UCSD-AML1 (cell line): ENCODE measurements around the gene MYO3B.
"Not testable (repeated sequence)": the region's sequence is repeated elsewhere in the genome, so short reads cannot be mapped to it uniquely, and the experiment has no call there.

Source experiments
- DNase-seq: peaks from one replicate; lab custom pipeline; 2025; ENCODE audit not compliant: unreplicated experiment; lab: John Stamatoyannopoulos, UW

Gene MYO3B

DNA sequence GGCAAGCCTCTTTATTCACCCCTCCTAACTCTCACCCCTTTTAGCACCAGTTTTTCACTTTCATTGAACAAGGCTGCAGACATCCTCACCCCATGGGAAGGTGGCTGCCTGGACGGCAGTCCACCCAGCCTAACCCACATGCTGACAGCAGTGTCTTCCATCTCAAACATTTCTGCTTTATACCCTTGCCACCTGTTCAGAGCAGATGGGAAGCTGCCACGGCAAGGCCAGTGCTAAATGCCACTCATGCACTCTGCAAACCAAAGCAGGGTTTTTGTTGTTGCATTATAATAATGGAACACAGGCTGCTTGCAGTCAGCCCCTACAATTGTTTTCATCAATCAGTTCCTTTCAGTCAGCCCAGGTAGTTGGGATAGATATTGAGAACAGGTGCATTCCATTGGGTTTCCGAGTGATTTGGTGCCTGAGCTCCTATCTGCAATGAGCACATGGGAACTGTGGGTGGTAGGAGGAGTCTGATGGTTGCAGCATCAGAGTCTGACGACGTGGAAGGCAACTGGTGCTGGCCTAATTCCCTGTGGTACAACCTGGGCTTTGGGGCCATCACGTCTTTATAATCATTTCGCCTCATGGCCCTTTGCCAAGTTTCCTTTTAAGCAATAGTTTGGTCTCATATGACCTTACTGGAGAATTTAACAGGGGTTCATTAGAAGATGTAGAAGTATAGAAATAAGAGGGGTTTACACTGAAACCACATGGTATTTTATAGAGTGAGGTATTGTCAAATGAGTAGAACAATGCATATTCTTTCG lies 284.7 kb downstream of the MYO3B start:
- DNase-seq, result no peak

DNA sequence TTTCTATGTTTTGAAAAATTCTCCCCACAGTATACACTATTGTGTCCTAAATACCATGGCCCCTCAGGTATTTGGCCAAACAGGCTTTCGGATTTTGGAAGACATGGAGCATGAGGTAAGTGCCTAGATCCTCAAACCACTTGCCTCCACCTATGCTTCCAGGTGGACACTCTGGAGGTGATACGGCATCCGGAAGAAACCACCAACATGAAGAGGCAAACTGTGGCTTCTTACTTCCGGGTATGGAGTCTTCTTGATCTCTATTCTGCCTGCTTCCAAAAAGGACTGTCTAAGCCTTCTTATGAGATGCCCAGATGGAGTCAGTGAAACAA lies 285.2 kb downstream of the MYO3B start:
- DNase-seq, result no peak

DNA sequence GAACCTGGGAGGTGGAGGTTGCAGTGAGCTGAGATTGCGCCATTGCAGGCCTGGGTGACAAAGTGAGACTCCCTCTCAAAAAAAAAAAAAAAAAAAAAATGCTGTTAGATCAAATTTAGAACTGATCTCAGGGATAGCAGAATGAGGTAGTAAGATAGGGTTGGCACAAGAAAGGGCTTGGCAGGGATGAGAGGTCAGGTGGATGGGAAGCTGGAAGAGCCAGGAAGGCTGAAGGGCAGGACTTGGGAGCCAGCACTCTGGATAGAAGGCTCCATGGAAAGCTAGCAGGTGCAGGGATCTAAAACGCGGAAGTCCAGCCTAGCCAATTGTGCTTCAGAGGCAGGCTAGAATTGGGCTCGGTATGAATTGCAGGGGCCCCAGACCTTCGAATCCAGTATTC lies 286.3 kb downstream of the MYO3B start:
- no peak for DNase-seq

DNA sequence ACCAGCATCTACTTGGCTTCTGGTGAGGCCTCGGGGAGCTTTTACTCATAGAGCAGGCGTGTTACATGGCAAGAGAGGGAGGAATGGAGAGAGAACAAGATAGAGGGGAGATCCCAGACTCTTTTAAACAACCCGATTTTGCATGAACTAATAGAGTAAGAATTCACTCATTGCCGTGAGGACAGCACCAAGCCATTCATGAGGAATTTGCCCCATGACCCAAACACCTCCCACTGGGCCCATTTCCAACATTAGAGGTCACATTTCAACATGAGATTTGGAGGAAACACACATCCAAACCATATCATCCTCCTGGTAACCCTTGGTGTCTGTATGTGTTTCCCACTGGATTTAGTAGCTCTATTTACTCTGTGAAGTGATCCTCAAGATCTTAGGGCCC lies 287.3 kb downstream of the MYO3B start:
- no peak for DNase-seq

DNA sequence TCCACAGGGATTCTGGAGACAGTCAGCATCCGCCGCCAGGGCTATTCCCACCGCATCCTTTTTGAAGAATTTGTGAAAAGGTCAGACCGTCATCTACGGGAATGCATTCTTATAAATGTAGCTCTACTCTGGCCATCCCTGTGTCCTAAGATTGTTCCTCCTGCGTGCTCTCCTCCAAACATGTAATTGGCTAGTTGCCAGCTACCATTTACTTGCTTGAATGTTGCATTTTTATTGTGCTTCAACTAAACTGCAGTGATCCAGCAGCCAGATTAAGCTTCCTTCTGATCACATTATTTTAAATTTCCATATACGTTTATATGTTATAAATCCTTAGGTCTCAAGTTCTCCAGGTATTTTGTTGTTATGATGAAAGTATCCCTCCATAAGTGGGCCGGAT lies 288.7 kb downstream of the MYO3B start:
- no peak for DNase-seq

DNA sequence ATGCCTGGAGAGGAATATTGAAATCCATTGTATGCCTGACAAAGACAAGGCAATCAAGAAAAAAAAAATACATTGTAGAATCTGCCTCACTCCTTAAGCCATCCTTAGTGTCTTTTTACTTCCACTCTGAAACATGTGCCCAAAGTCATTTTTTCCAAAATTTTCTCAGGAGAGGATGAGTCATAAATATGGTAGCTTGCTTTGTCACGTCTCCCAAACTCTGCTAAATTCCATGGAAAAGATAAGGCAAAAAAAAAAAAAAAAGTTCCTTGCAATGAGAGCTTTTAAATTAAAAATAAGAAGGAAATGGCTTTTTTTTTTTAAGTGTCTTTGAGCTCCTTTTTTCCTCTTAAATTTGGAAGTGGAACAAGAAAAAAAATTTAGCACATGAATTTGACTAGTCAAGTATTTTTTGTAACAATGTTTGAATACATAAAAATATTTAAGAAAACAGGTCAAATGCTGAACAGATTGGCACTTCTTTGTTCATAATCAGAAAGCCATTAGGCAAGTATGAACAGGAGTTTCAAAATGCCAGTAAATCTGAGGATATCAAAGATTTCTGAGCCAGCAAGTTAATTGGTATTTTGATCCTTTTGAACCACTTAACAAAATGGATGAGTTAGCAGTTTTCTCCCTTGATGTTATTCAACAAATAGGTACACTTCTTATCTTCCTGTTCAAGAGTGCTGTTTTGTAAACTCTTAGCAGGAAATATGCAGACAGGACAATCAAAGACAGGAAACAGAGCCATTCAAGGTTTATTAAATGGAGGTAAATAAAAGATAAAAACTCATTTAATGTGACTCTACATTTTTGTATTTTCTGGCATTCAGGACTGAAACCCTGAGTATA lies 289.8 kb downstream of the MYO3B start:
- no peak for DNase-seq

DNA sequence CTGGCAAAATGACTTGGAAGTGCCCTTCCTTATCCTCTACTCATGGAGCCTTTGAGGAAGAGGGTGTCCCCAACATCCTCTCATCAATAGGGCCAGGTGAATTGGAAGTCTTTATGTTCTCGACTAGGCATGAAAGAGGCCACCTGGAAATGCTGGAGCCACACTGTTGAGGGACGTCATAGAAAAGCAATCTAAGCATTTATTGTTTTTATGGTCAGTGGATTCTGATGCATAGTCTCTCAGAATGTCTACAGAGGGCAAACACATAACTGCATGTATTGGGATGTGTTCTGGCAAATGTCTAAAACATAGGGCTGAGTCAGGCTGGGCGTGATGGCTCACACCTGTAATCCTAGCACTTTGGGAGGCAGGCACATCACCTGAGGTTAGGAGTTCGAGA lies 290.6 kb downstream of the MYO3B start:
- DNase-seq, result no peak

DNA sequence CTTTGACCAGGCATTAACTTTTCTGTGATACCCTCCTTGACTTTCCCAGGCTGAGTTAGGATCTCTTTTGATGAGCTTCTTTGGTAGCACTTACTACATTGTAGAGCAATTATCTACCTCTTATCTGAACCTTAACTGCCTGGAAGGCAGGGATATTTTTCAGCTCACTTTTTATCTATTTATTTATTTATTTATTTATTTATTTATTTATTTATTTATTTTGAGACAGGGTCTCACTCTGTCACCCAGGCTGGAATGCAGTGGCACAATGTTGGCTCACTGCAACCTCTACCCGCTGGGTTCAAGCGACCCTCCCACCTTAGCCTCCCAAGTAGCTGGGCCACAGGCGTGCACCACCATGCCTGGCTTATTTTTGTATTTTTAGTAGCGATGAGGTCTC lies 294.6 kb downstream of the MYO3B start:
- not testable (repeated sequence) for DNase-seq

DNA sequence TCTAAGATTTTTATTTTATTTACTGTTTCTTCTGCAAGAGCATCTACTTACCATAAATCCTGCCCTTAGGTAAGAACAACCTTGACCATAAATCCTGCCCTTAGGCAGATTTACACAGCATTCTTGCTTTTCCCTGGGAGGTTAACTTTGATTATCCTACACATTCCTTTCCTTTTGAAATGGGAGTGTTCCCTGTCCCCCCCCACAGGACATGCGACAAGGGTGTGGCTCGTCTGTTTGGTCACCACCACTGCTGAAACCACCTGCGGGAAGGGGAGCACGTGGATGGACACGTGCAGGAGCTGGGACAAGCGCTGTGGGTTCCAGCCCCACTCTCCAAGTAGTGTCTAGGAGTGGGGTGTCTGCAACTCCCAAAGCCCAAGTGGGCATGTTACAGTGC lies 297.9 kb downstream of the MYO3B start:
- DNase-seq, result no peak

DNA sequence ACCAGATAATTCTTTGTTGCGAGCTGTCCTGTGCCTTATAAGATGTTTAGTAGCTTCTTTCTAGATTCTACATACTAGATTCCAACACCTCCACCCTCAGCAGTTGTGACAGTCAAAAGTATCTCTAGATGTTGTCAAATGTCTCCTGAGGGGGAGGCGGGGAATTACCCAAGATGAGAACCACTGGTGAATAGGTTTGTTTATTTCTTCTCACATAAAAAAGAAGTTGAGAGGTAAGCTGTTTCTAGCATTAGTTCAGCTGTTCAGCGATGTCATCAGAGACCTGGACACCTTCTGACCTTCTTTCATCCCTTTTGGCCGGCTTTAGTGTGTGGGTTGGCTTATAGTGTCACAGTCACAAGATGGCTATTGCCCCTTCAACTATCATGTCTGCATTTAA lies 299.7 kb downstream of the MYO3B start:
- no peak for DNase-seq

DNA sequence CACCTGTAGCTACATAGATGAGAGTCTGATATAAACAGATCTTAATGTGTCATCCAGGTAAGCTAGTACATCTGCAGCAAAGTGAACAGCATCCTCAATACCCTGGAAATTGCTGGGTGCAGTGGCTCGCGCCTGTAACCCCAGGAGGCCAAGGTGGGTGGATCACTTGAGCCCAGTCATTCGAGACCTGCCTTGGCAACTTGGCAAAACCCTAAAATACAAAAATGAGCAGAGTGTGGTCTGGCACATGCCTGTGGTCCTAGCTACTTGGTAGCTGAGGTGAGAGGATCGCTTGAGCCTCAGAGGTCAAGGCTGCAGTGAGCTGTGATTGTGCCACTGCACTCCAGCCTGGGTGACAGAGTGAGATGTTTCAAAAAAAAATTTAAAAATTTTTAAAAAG lies 303.3 kb downstream of the MYO3B start:
- DNase-seq, result no peak

DNA sequence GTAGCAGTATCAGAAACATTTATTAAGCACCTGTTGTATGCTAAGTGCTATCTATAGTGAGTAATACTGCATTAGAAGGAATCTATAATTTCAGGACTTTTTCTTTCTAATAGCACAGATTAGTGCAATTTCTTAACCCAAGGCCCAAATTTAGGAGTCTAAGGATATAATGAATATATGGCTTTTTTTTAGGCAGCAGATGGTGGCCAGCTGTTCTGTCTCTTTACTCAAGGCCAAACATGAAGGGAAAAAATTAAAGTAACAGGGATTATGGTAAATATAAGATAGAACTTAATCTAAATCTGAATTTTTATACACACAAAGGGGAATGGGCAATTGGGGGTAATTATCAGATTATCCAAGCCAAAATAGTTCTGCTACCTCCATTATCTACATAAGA lies 306.6 kb downstream of the MYO3B start:
- no peak for DNase-seq

DNA sequence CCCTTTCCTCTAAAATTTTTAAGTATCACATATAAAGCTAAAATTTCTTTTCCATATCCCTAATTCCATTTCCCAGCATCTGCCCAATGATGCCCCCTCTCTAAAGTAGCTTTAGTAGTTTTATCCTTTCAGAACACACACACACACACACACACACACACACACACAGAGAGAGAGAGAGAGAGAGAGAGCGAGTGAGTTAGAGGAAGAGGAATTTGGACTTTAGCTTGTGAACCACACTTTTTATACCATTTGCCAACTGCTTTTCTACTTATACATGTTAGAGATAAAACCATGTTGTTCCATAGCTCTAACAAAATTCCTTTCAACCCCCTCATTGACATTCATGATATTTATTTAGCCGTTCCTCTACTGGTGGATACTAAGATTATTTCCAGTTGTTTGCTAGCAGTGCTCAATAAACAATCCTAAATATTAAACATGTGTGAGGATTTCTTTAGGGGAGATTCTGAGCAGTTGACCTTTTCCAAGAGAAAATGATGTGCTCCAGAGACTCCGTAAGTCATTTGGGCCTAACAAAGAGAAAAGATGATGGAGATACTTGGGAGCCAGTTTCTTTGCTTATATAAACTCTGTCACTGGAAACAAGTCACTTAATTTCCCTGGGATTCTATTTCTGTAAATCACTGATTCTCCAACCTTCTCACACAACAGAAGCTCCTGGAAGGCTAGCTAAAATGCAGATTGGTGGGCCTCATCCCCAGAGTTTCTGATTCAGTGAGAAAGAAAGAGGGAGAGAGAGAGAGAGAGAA lies 307.5 kb downstream of the MYO3B start:
- DNase-seq, result no peak

DNA sequence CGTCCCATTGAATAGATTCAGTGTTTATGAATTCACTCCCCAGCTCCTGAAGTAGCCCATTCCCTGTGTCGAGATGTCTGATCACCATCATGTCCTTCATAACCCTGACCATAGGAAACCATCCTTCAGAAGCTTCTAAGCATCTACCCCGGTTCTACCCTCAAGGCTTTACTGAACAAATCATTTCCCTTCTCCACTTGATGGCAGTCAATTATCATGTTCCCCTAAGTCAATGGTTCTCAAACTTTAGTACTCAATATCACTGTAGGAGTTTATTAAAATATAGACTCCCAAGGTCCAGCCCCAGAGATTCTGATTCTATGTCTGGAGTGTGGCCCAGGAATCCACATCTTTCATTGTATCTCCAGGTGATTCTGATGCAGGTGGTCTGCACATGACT lies 308.8 kb downstream of the MYO3B start:
- no peak for DNase-seq

DNA sequence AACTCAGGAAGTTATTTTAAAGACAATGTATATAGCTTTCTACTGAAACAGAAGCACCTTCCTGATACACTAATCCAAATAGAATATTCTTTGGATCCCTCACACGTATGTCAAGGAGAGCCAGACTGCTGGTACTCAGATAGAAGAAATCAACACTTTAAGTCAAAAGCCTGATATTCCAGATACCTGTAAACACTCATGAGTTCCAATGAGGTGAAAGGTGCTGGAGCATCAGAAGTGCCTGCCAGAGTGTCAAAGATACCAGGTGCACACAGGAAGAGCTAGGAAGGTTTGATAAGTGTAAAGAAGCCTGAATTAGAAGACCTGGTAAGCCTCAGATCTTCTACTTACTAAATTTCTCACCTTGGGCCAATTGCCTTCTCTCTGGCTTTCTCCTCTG lies 310.9 kb downstream of the MYO3B start:
- DNase-seq, result no peak

DNA sequence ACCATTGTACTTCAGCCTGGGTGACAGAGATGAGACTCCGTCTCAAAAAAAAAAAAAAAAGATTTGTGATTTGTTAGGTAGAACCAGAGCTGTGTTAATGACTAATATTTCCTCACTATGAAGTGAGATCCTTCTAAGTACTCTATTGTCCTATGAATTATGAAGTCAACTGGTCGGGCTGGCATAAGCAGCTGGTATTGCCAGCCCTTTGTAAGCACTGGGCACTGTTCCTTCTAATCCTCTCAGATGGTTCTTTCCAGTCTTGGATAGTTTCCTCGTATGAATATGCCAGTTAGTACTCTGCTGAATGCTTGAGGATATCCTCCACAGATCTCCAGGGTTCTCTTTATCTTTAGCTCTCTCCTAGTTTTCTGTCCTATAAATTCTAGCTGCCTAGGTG lies 314.1 kb downstream of the MYO3B start:
- DNase-seq, result no peak

DNA sequence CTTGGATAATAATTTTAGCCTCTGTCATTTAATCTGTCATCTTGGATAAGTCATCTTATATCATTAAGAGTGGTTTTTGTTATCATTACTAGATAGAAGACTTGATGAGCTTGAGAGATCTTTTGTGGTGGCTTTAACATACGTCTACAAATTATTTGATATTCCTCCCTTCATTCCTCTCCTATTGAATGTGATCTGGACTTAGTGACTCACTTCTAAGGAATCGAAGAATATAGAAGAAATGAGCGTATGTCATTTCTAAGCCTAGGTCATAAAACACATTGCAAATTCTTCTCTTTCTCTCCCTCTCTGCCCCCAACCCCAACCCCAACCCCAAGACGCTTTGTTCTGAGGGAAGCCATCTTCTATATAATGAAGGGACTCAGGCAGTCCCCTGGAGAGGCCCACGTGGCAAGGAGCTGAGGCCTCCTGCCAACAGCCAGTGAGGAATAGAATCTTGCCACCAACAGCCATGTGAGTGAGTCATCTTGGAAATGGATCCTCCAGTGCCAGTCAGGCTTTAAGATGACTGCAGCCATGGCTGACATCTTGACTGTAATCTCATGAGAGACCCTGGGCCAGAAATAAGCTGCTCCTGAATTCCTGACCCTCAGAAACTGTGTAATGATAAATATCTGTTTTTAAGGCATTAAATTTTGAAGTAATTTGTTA lies 315.6 kb downstream of the MYO3B start:
- no peak for DNase-seq

DNA sequence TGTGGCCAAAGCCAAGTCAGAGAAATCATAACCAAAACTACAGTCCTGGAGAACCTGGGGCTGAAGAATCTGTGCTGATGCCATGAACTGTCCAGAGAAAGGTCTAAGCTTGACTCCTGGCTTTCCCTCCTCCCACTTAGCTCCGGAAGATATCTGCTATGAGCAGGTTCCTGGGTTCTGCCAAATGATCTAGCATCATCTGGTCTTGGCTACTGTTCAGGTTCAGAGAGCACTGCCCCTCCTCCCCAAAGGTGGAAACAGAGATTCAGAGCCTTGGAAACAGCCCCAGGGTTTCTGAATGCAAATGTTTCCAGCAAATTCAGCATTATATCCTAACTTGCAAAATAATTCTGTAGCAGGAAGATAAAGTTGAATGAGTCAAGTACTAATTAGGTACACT lies 317.9 kb downstream of the MYO3B start:
- DNase-seq, result no peak

DNA sequence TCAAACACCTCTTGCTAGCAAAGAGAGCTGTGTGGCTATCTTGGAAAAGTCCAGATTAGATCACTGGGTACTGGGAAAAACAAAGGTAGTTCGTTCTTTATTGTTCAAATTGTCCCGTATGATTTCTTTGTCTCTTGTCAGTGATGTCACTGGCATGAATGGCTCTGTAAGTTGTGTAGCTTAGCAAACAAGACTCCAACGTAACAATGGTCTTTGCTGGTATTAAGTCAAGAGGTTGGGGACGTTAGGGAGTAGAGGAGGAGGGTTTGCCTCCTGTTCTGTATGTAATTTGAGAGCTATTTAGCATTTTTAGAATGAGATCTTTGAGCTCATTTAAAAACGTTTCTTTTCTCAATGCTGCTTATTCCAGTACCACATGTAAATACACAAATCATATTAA lies 320.7 kb downstream of the MYO3B start:
- DNase-seq, result no peak

DNA sequence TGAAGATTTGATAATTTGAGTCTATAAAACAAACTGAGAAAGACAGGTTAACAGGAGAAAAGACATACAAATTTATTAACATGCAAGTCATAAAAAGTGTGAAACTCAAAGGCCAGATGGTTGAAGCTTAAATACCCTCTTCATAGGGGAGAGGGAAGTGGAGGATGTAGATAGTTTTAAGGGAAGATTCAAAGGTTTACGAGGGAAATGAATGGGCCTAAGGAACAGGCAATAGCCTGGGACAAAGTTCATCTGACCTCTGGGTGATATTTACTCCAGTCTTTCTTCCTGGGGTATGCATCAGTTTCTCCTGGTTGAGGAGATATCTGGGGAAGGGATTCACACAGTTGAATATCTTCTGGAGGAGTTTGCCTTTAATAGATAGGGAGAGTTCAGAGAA lies 322.2 kb downstream of the MYO3B start:
- no peak for DNase-seq

DNA sequence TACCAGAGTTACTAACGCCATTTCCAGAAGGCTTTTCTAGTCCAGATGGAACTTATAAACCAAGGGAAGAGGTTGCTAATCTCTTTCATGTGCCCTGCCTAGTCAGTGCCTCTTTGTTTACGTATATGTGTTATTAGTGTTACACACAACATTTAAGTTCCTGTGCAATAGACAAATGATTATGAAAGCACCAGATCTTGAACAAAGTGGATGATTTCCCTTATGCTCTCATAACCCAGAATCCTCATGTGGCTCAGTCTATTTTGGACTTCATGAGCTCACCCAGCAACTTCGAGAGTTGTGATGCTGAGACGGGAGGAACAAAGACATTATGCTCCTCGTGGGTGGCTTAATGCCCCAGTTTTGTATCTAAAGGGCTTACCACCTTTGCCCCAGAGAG lies 322.8 kb downstream of the MYO3B start:
- DNase-seq, result no peak
